ENCODE data around the gene CPOX. TPM values are rescaled to one million over a fixed set of nuclear protein-coding genes. Genes with fewer than 3 reads are reported as not detected.

Gene CPOX
- total RNA-seq, 1 experiment from 2014 or later = 24.7 TPM

DNA sequence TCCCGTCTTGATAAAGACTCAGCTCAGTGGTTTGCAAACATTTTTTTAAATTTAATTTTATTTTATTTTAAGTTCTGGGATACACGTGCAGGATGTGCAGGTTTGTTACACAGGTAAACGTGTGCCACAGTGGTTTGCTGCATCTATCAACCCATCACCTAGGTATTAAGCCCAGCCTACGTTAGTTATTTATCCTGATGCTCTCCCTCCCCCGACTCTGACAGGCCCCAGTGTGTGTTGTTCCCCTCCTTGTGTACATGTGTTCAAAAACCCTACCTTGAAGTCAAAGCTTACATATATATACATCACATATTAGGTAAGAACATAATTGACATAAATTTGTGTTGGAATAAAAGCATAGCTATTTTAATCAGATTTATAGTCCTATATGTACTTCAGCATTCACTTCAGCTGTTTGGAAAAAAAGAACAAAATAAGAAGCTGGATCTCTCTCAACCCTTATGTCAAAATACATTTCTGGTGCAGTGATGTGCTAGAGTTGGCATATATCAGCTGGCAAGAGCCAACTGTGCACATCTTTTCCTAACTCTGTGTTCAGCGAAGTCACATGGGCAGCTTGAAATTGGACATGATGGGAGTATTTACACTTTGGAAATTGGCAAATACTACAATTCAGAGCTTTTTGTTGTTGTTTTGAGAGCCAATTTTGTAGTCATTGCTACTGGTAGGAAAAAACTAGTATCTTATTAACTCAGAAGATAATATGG lies 35.1 kb downstream of the CPOX start:
- Histone ChIP-seq H4K8ac (replicated peaks; ENCODE audit: insufficient read length, low read depth, low read length) (no peak overlapping the region), H2AK5ac (ENCODE audit: insufficient read length, low read length) (no peak overlapping the region), H3K4me2 (ENCODE audit: insufficient read depth, insufficient read length, low read length) (no peak overlapping the region), H3T11ph (ENCODE audit: low read length) (no peak overlapping the region), H2BK12ac (ENCODE audit: insufficient read length, low read depth, low read length) (no peak overlapping the region), H3K9ac (ENCODE audit: extremely low read depth, insufficient read length, low read length) (no peak overlapping the region), H4K5ac (ENCODE audit: insufficient read length, low read depth, low read length) (no peak overlapping the region), H3K79me2 (ENCODE audit: insufficient read depth, low read length) (no peaks in the 10 kb centered on the region), H3K18ac (ENCODE audit: insufficient read length, low read depth, low read length) (no peak overlapping the region), H3K56ac (ENCODE audit: insufficient read length, low read depth, low read length) (no peak overlapping the region), H3K23me2 (ENCODE audit: insufficient read length, low read depth, low read length, poor library complexity, severe bottlenecking) (no peaks in the 10 kb centered on the region), H3K79me1 (ENCODE audit: insufficient read depth, low read depth, low read length, poor library complexity, severe bottlenecking) (no peaks in the 10 kb centered on the region), H3K4ac (ENCODE audit: low read depth, low read length) (no peak overlapping the region), H2BK15ac (ENCODE audit: low read depth, low read length) (no peak overlapping the region), H3K27ac (ENCODE audit: insufficient read length, low read depth, low read length) (no peak overlapping the region), H4K91ac (ENCODE audit: insufficient read length, low read depth, low read length) (no peak overlapping the region), H2BK20ac (ENCODE audit: low read depth, low read length, poor library complexity, severe bottlenecking) (no peak overlapping the region), H3K27me3 (ENCODE audit: insufficient read depth, low read length) (no peaks in the 10 kb centered on the region), H3K23ac (ENCODE audit: insufficient read length, low read depth, low read length) (no peak overlapping the region), H4K20me1 (ENCODE audit: control insufficient read depth, insufficient read depth, insufficient read length) (no peaks in the 10 kb centered on the region), H2BK5ac (ENCODE audit: insufficient read length, low read length) (no peak overlapping the region), H3K14ac (ENCODE audit: insufficient read depth, low read length) (no peak overlapping the region), H2AFZ (ENCODE audit: low read length) (no peak overlapping the region), H3K4me1 (ENCODE audit: insufficient read depth, low read length) (no peaks in the 10 kb centered on the region), H2BK120ac (ENCODE audit: low read depth, low read length, poor library complexity, severe bottlenecking) (no peak overlapping the region), H3K9me3 (ENCODE audit: control insufficient read depth, low read depth, low read length) (no peaks in the 10 kb centered on the region)
- TF ChIP-seq, protein P1, sequence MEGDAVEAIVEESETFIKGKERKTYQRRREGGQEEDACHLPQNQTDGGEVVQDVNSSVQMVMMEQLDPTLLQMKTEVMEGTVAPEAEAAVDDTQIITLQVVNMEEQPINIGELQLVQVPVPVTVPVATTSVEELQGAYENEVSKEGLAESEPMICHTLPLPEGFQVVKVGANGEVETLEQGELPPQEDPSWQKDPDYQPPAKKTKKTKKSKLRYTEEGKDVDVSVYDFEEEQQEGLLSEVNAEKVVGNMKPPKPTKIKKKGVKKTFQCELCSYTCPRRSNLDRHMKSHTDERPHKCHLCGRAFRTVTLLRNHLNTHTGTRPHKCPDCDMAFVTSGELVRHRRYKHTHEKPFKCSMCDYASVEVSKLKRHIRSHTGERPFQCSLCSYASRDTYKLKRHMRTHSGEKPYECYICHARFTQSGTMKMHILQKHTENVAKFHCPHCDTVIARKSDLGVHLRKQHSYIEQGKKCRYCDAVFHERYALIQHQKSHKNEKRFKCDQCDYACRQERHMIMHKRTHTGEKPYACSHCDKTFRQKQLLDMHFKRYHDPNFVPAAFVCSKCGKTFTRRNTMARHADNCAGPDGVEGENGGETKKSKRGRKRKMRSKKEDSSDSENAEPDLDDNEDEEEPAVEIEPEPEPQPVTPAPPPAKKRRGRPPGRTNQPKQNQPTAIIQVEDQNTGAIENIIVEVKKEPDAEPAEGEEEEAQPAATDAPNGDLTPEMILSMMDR (conservative IDR thresholded peaks at IDR 0.05) = no peak
- Mint-ChIP-seq H3K36me3 (ENCODE audit: insufficient read depth in 1 of 3, low read depth in 3 of 3) (no peaks in the 10 kb centered on the region), H3K4me1 (no peaks in the 10 kb centered on the region), H3K27ac (no peak overlapping the region; a peak in 1 of 7 replicates), H3K27me3 (ENCODE audit: low read depth) (no peaks in the 10 kb centered on the region), H3K4me3 (no peak overlapping the region), H3K9me3 (no peaks in the 10 kb centered on the region; a peak in 1 of 5 replicates)
- no CpG with 5 or more reads among the region's 6 CpGs for WGBS (ENCODE audit: extremely low coverage, insufficient read length, low lambda C conversion rate)
- DNase-seq = no peak

Measured in H9 (cell line).